Panc1 (cell line): ENCODE results near the gene MAD1L1. TPM values are rescaled to one million over a fixed set of nuclear protein-coding genes. Genes with fewer than 3 reads are reported as not detected.

Source experiments
- ATAC-seq: fragments of 200-7000 bp; cut with Tn5 transposase; 2 replicates; pipeline ENCODE4 v1.9.1; 2020; ENCODE audit warnings: mild to moderate bottlenecking, moderate library complexity
- BruUV-seq: library from RNA; stranded (reverse); fragments of 400-500 nt; replicated peaks from 2 replicates; lab custom pipeline; 2021; lab: Mats Ljungman, UMichigan
- CTCF ChIA-PET: fragments of 300-600 bp; sonication (Branson Sonifier 250); formaldehyde crosslinking; loops from one replicate; lab custom pipeline; 2022; ENCODE audit warnings: antibody characterized with exemption; lab: Charles Lee
- POLR2A ChIA-PET: fragments of 300-600 bp; sonication (Branson Sonifier 250); formaldehyde crosslinking; loops from one replicate; lab custom pipeline; 2022; ENCODE audit warnings: antibody characterized with exemption; lab: Charles Lee
- DNase-seq: peaks from one replicate; pipeline ENCODE4 v3.0.0-alpha.2; 2010; ENCODE audit warnings: low read depth, low spot score
- H3K27ac ChIP-seq: 2 replicates; pipeline ENCODE4 v1.5.1; 2011; ENCODE audit warnings: mild to moderate bottlenecking, low read length, inconsistent platforms
- H3K27me3 ChIP-seq: fragments of 200-500 bp; sonication (Bioruptor generic); 2 replicates; pipeline ENCODE4 v1.6.0; 2014; ENCODE audit warnings: low read length, inconsistent platforms; ENCODE audit not compliant: control insufficient read depth, insufficient read depth
- H3K36me3 ChIP-seq: fragments of 200-500 bp; sonication (Bioruptor generic); 2 replicates; pipeline ENCODE4 v1.5.1; 2014; ENCODE audit warnings: inconsistent platforms, mild to moderate bottlenecking, low read length, moderate library complexity; ENCODE audit not compliant: control insufficient read depth, insufficient read depth
- H3K4me1 ChIP-seq: 2 replicates; pipeline ENCODE4 v1.5.1; 2011; ENCODE audit warnings: inconsistent platforms, mild to moderate bottlenecking, low read length, moderate library complexity; ENCODE audit not compliant: control insufficient read depth, insufficient read depth
- H3K4me3 ChIP-seq, 2 experiments: 2 replicates each; pipeline ENCODE4 v1.5.1; 2011 to 2012; ENCODE audit warnings: low read depth in 2 of 2, low read length in 2 of 2, mild to moderate bottlenecking in 2 of 2, inconsistent platforms in 1 of 2, moderate library complexity in 1 of 2
- H3K9me3 ChIP-seq: fragments of 200-500 bp; sonication (Bioruptor generic); 2 replicates; pipeline ENCODE4 v1.5.1; 2014; ENCODE audit warnings: low read depth, mild to moderate bottlenecking, inconsistent platforms, low read length, moderate library complexity; ENCODE audit not compliant: control insufficient read depth, insufficient read depth
- CTCF ChIP-seq: fragments of 450-650 bp; IDR thresholded peaks from 2 replicates; pipeline ENCODE4 v1.5.1; 2017; ENCODE audit warnings: mild to moderate bottlenecking
- POLR2AphosphoS5 ChIP-seq: IDR thresholded peaks from 2 replicates; pipeline ENCODE4 v1.6.1; 2012; ENCODE audit warnings: mild to moderate bottlenecking, low read depth, low read length, moderate library complexity
- REST ChIP-seq, 2 experiments: IDR thresholded peaks; 2 replicates each; pipeline ENCODE4 v1.6.1; 2011 to 2012; ENCODE audit warnings: low read depth in 2 of 2, control low read depth in 1 of 2, low read length in 1 of 2, mild to moderate bottlenecking in 1 of 2, moderate library complexity in 1 of 2; ENCODE audit not compliant: insufficient read depth in 1 of 2
- SIN3A ChIP-seq: IDR thresholded peaks from 2 replicates; pipeline ENCODE4 v1.6.1; 2012; ENCODE audit warnings: low read depth, mild to moderate bottlenecking, low read length, moderate library complexity, borderline replicate concordance; ENCODE audit not compliant: insufficient read depth
- TCF7L2 ChIP-seq: IDR thresholded peaks from 2 replicates; pipeline ENCODE4 v1.6.1; 2011; ENCODE audit warnings: mild to moderate bottlenecking, low read depth, low read length, inconsistent platforms
- in situ Hi-C: cut with HindIII; loops from 2 replicates; pipeline ENCODE4 v1.10.0; 2016; ENCODE audit warnings: low sequenced_read_pairs, low pct_unique_long_range_greater_than_20kb
- intact Hi-C: fragments of 100-400 bp; cut with micrococcal nuclease; formaldehyde crosslinking; loops from one replicate; pipeline ENCODE4 v1.10.0; 2022; ENCODE audit not compliant: unreplicated experiment
- total RNA-seq: library from RNA; stranded (reverse); gene quantifications from one replicate; pipeline ENCODE4 v1.2.1, GENCODE V29; 2021; ENCODE audit not compliant: unreplicated experiment

MAD1L1 gene
- total RNA-seq, 1 experiment from 2014 or later: 70.8 TPM

GRCh38 chr7:1916601-1916970, 316.2 kb downstream of the MAD1L1 start:
- intact Hi-C loops: no loop called here
- H3K9me3 ChIP-seq: no peaks in the 10 kb centered on the region

GRCh38 chr7:1915956-1916600, 316.7 kb downstream of the MAD1L1 start:
- BruUV-seq: no TSS peak
- H3K27me3 ChIP-seq: no peaks in the 10 kb centered on the region
- H3K4me3 ChIP-seq: no peak overlapping the region
- DNase-seq: no peak
- in situ Hi-C loops (no loop called here), intact Hi-C loops (no loop called here)
- no peaks in the 10 kb centered on the region for H3K4me1 ChIP-seq
- ChIA-PET CTCF (no interaction called here), POLR2A (no interaction called here)
- H3K36me3 ChIP-seq: no peaks in the 10 kb centered on the region
- no peak for ATAC-seq
- no peak for TF ChIP-seq CTCF
- no peak for TF ChIP-seq SIN3A
- TF ChIP-seq TCF7L2: no peak
- TF ChIP-seq POLR2AphosphoS5: no peak
- no peak for TF ChIP-seq REST (IDR thresholded peaks at IDR 0.05; ENCODE audit: insufficient read depth in 1 of 2, low read depth in 2 of 2, low read length in 1 of 2)
- H3K27ac ChIP-seq: no peak overlapping the region
- H3K9me3 ChIP-seq: no peaks in the 10 kb centered on the region

More at GRCh38 chr7:1916601-1916970, 316.2 kb downstream of the MAD1L1 start:
- BruUV-seq: no TSS peak
- ChIA-PET POLR2A (no interaction called here), CTCF (no interaction called here)
- Histone ChIP-seq H3K4me1 (no peaks in the 10 kb centered on the region), H3K4me3 (no peak overlapping the region), H3K36me3 (no peaks in the 10 kb centered on the region), H3K27me3 (no peaks in the 10 kb centered on the region), H3K27ac (no peak overlapping the region)
- DNase-seq (no peak), ATAC-seq (no peak)
- in situ Hi-C loops: no loop called here
- no peak for TF ChIP-seq POLR2AphosphoS5
- TF ChIP-seq CTCF: no peak
- TF ChIP-seq REST (IDR thresholded peaks at IDR 0.05; ENCODE audit: insufficient read depth in 1 of 2, low read depth in 2 of 2, low read length in 1 of 2): no peak
